ENCODE measurements around the gene DESI1.

DNA sequence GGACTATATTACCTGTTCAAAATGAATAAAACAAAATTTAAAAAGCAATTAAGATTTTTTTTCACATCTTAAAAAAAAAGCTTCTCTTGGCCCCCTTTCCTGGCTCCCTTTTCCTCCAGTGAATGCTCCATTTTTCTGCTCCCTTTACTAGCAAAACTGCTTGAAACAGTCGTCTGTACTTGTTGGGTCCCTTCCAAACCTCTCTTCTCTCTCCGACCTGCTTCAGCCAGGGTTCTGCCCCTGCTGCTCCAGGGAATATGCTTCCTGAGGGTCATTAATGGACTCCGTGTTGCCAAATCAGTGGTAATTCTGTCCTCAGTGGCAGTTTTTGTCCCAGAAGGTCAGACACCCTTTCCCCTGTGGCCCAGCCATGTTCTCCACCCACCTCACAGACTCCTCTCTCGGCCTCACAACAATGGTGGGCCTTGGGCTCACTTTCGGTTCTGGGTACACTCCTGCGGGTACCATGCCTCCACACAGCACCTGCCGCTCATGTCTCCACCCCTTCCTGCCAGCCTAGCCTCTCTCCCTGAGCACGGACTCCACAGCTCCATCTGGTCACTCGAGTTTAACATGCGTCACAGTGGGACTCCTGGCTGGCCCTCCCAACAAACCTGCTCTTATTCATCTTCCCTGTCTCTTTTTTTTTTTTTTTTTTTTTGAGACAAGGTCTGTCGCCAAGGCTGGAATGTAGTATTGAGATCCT, 68.8 kb downstream of the DESI1 start:
- TF ChIP-seq, protein P1, sequence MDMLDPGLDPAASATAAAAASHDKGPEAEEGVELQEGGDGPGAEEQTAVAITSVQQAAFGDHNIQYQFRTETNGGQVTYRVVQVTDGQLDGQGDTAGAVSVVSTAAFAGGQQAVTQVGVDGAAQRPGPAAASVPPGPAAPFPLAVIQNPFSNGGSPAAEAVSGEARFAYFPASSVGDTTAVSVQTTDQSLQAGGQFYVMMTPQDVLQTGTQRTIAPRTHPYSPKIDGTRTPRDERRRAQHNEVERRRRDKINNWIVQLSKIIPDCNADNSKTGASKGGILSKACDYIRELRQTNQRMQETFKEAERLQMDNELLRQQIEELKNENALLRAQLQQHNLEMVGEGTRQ (IDR thresholded peaks at IDR 0.05): no peak
- TF ChIP-seq, protein P2, sequence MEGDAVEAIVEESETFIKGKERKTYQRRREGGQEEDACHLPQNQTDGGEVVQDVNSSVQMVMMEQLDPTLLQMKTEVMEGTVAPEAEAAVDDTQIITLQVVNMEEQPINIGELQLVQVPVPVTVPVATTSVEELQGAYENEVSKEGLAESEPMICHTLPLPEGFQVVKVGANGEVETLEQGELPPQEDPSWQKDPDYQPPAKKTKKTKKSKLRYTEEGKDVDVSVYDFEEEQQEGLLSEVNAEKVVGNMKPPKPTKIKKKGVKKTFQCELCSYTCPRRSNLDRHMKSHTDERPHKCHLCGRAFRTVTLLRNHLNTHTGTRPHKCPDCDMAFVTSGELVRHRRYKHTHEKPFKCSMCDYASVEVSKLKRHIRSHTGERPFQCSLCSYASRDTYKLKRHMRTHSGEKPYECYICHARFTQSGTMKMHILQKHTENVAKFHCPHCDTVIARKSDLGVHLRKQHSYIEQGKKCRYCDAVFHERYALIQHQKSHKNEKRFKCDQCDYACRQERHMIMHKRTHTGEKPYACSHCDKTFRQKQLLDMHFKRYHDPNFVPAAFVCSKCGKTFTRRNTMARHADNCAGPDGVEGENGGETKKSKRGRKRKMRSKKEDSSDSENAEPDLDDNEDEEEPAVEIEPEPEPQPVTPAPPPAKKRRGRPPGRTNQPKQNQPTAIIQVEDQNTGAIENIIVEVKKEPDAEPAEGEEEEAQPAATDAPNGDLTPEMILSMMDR (IDR thresholded peaks at IDR 0.05): no peak
- TF ChIP-seq EP300 (IDR thresholded peaks at IDR 0.05): no peak
- no peak for TF ChIP-seq FOSL2 (IDR thresholded peaks at IDR 0.05)
- TF ChIP-seq FOSL2 (CRISPR knock-in tag; IDR thresholded peaks at IDR 0.05): no peak
- TF ChIP-seq POLR2A (IDR thresholded peaks at IDR 0.05; ENCODE audit: low read length): no peak

Measured in A549 (cell line).